ENCODE measurements around the gene OLIG1.

GRCh38 chr21:33031152-33031911 is 38.6 kb upstream of the OLIG1 start:
- TF ChIP-seq POLR2A (IDR thresholded peaks at IDR 0.05) (no peak), CTCF (IDR thresholded peaks at IDR 0.05) (no peak), EP300 (IDR thresholded peaks at IDR 0.05) (no peak)

Measured in tibial nerve (tissue), 4 donors.